Stomach (tissue), 9 donors: ENCODE data around the gene FBXO3. TPM values are rescaled to one million over a fixed set of nuclear protein-coding genes. Genes with fewer than 3 reads are reported as not detected.

ENCODE experiments used
- DNase-seq, 2 donors: peaks; one replicate each; pipeline versions ENCODE4 v3.0.0 to v3.0.0-alpha.2; 2013 to 2019
- H3K27ac ChIP-seq, 5 donors: fragments of 200-600 bp in 4 of 5; sonication (generic) in 4 of 5; one replicate each; pipeline ENCODE4 v1.5.1; 2013 to 2019; ENCODE audit warnings: mild to moderate bottlenecking in 1 of 5, moderate library complexity in 1 of 5
- H3K27me3 ChIP-seq, 3 donors: fragments of 200-600 bp; sonication (generic); one replicate each; pipeline ENCODE4 v1.5.1; 2017 to 2019; ENCODE audit warnings: mixed run types in 1 of 3
- H3K36me3 ChIP-seq, 4 donors: fragments of 200-600 bp; sonication (generic); 1 replicate in 3 of 4; 2 replicates in 1 of 4; pipeline ENCODE4 v1.5.1; 2016 to 2019
- H3K4me1 ChIP-seq, 4 donors: fragments of 200-600 bp; sonication (generic); one replicate each; pipeline ENCODE4 v1.5.1; 2016 to 2019
- H3K4me3 ChIP-seq, 4 donors: fragments of 200-600 bp; sonication (generic) in 3 of 4; one replicate each; pipeline ENCODE4 v1.5.1; 2016 to 2019; ENCODE audit warnings: mild to moderate bottlenecking in 1 of 4
- H3K9me3 ChIP-seq, 4 donors: fragments of 200-600 bp; sonication (generic); one replicate each; pipeline ENCODE4 v1.5.1; 2016 to 2019
- CTCF ChIP-seq, 7 experiments: fragments of 450-650 bp in 4 of 7; fragments of 200-600 bp in 3 of 7; sonication (generic) in 3 of 7; IDR thresholded peaks; one replicate each; pipeline ENCODE4 v1.5.1; 2016 to 2019; ENCODE audit warnings: antibody characterized with exemption in 7 of 7, control low read depth in 2 of 7, mild to moderate bottlenecking in 1 of 7
- EP300 ChIP-seq: sonication (generic); formaldehyde crosslinking; IDR thresholded peaks from one replicate; pipeline ENCODE4 v1.6.1; 2017; ENCODE audit warnings: antibody characterized with exemption
- POLR2A ChIP-seq, 4 donors: fragments of 450-650 bp; IDR thresholded peaks; one replicate each; pipeline ENCODE4 v1.6.1; 2016; ENCODE audit warnings: antibody characterized with exemption in 4 of 4, control low read depth in 2 of 4, mild to moderate bottlenecking in 1 of 4, moderate library complexity in 1 of 4
- POLR2AphosphoS5 ChIP-seq, 3 donors: sonication (generic); formaldehyde crosslinking; IDR thresholded peaks; one replicate each; pipeline ENCODE4 v1.6.1; 2016; ENCODE audit warnings: antibody characterized with exemption in 3 of 3
- WGBS, 5 donors: extraction: QIAGEN DNeasy Blood & Tissue Kit in 3 of 5; methylation state at CpG; one replicate each; pipeline versions ENCODE4 v1.1.5 to v1.1.7; 2013 to 2018; 5-methylcytosine and 5-hydroxymethylcytosine counted together
- intact Hi-C: fragments of 100-400 bp; cut with DNase I; formaldehyde crosslinking; loops from one replicate; pipeline ENCODE4 v1.15.1; 2023; ENCODE audit warnings: low total_unique reads
- polyA plus RNA-seq, 3 donors: library from polyadenylated mRNA; stranded (reverse); fragments of 200-250 nt; gene quantifications; one replicate each; pipeline ENCODE4 v1.2.3, GENCODE V29; 2013
- total RNA-seq, 5 donors: library from RNA; depleted of rRNA; stranded (reverse); fragments of >200 nt; gene quantifications; one replicate each; pipeline versions ENCODE4 v1.1.0 to v1.2.3, GENCODE V29; 2014 to 2016
- donor health status: healthy with polysubstance abuse.
- donor health status: Bipolar disorder and iron deficiency.
- donor health status: healthy.

The FBXO3 gene
- total and polyA plus RNA-seq, 8 donors = 4.9 to 63.0 (median 25.3) TPM

- H3K4me3 ChIP-seq = peak within 1 kb of the TSS; percentile 49 to 62 (median 58)
- H3K27me3 ChIP-seq = no peaks in the 10 kb centered on the region
- peak within 1 kb of the TSS; percentile 85 to 90 (median 87) for H3K27ac ChIP-seq
- H3K36me3 ChIP-seq = peaks cover under 1 to 12% (median 9%) of the 10 kb centered on the region in 4 donors
- intact Hi-C loops = no loop called here
- H3K4me1 ChIP-seq = peaks cover 44 to 97% (median 58%) of the 10 kb centered on the region in 4 donors
- 0 to 1% (median 1%) methylated on average over 30 to 72 of the region's 72 CpGs for WGBS, 5 donors
- DNase-seq = peak; percentile 97 to 99
- no peaks in the 10 kb centered on the region for H3K9me3 ChIP-seq
- TF ChIP-seq POLR2A (IDR thresholded peaks at IDR 0.05) = no peak
- TF ChIP-seq POLR2AphosphoS5 (IDR thresholded peaks at IDR 0.05) = peak in 2 of 3 donors; percentile 76 to 93
Observed at GRCh38 chr11:33700502-33701271, 73.6 kb downstream of the FBXO3 start, which contains the start of gene C11orf91. TSS of gene C11orf91 (minus strand) at chr11:33700826. CDS start at chr11:33700740, 86 bp downstream.

GRCh38 chr11:33700063-33700501 is 74.2 kb downstream of the FBXO3 start:
- H3K36me3 ChIP-seq = peaks cover 0 to 6% (median 5%) of the 10 kb centered on the region in 4 donors
- peak overlapping the region; percentile 49 to 62 (median 58) for H3K4me3 ChIP-seq
- WGBS, 5 donors = 36 to 63% (median 50%) methylated on average over 14 to 25 of the region's 25 CpGs
- intact Hi-C loops = no loop called here
- peak overlapping the region; percentile 20 to 90 (median 87) for H3K27ac ChIP-seq
- no peaks in the 10 kb centered on the region for H3K9me3 ChIP-seq
- TF ChIP-seq EP300 = no peak
- no peak for TF ChIP-seq CTCF (IDR thresholded peaks at IDR 0.05)
- no peak for TF ChIP-seq POLR2A (IDR thresholded peaks at IDR 0.05)
- TF ChIP-seq POLR2AphosphoS5 (IDR thresholded peaks at IDR 0.05) = no peak
- peaks cover 44 to 97% (median 63%) of the 10 kb centered on the region in 4 donors for H3K4me1 ChIP-seq
- H3K27me3 ChIP-seq = no peaks in the 10 kb centered on the region
- DNase-seq = no peak

- no peaks in the 10 kb centered on the region for H3K27me3 ChIP-seq
- TF ChIP-seq CTCF (IDR thresholded peaks at IDR 0.05) (no peak), POLR2AphosphoS5 (IDR thresholded peaks at IDR 0.05) (no peak), EP300 (no peak), POLR2A (IDR thresholded peaks at IDR 0.05) (no peak)
- peaks cover 44 to 97% (median 66%) of the 10 kb centered on the region in 4 donors for H3K4me1 ChIP-seq
- 74 to 80% (median 74%) methylated on average over 12 of the region's 12 CpGs for WGBS, 5 donors
- peaks cover 0 to 1% (median under 1%) of the 10 kb centered on the region in 4 donors for H3K36me3 ChIP-seq
- peak overlapping the region in 1 of 4 donors; percentile 62 for H3K4me3 ChIP-seq
- H3K27ac ChIP-seq = peak overlapping the region; percentile 20 to 90 (median 87)
- intact Hi-C loops = no loop called here
- DNase-seq = peak in 1 of 2 donors; percentile 35
- no peaks in the 10 kb centered on the region for H3K9me3 ChIP-seq
Observed at GRCh38 chr11:33699515-33700062, 74.7 kb downstream of the FBXO3 start.

DNA sequence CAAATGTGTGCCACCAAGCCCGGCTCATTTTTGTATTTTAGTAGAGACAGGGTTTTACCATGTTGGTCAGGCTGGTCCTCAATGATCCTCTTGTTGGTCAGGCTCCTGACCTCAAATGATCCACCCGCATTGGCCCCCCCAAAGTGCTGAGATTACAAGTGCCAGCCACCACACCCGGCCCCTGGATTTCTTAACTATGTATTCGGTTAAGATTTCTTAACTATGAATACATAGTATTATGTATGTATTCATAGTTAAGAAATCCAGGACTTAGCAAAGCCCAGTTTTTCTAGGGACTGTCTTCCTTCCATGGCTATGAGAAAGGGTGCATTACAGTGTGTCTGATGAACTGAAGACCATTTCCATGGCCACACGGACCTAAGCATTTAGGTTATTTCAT is 75.4 kb downstream of the FBXO3 start:
- WGBS, 5 donors = 60 to 79% (median 64%) methylated on average over 5 of the region's 5 CpGs
- TF ChIP-seq EP300 (no peak), POLR2AphosphoS5 (IDR thresholded peaks at IDR 0.05) (no peak), CTCF (IDR thresholded peaks at IDR 0.05) (no peak), POLR2A (IDR thresholded peaks at IDR 0.05) (no peak)
- H3K9me3 ChIP-seq = no peaks in the 10 kb centered on the region
- H3K27ac ChIP-seq = peak overlapping the region; percentile 7 to 88 (median 85)
- no peaks in the 10 kb centered on the region for H3K36me3 ChIP-seq
- H3K4me1 ChIP-seq = peaks cover 44 to 97% (median 68%) of the 10 kb centered on the region in 4 donors
- intact Hi-C loops = no loop called here
- H3K27me3 ChIP-seq = no peaks in the 10 kb centered on the region
- DNase-seq = no peak
- H3K4me3 ChIP-seq = no peak overlapping the region
